OCI-LY3 (cell line): Measurements from ENCODE around the gene LCE1D.
A peak's percentile ranks its signal among the peaks of the same experiment; 100 is the strongest.

Source experiments
- H2AFZ ChIP-seq: fragments of 200-600, 300-600 bp; shearing (Covaris generic); 2 replicates; pipeline ENCODE4 v1.6.0; 2014; ENCODE audit warnings: antibody characterized with exemption, low read depth, low read length
- H3K27ac ChIP-seq: fragments of 200-600, 300-600 bp; sonication (generic); 2 replicates; pipeline ENCODE4 v1.5.1; 2014; ENCODE audit warnings: mild to moderate bottlenecking, low read length, moderate library complexity, mixed read lengths
- H3K27me3 ChIP-seq: fragments of 200-600, 300-600 bp; sonication (generic); 2 replicates; pipeline ENCODE4 v1.6.1; 2014; ENCODE audit warnings: low read depth, low read length, mixed read lengths
- H3K36me3 ChIP-seq: fragments of 200-600, 300-600 bp; sonication (generic); replicated peaks from 2 replicates; pipeline ENCODE3; 2014; ENCODE audit warnings: low read depth, low read length, mixed read lengths
- H3K4me1 ChIP-seq: fragments of 300-600, 200-600 bp; sonication (generic); 2 replicates; pipeline ENCODE4 v1.6.1; 2014; ENCODE audit warnings: low read length, mixed read lengths
- H3K4me2 ChIP-seq: fragments of 200-600, 300-600 bp; sonication (generic); 2 replicates; pipeline ENCODE4 v1.6.1; 2014; ENCODE audit warnings: low read length, mixed read lengths
- H3K4me3 ChIP-seq: fragments of 300-600, 200-600 bp; sonication (generic); 2 replicates; pipeline ENCODE4 v1.5.1; 2014; ENCODE audit warnings: antibody characterized with exemption, mild to moderate bottlenecking, low read length, moderate library complexity
- H3K79me2 ChIP-seq: fragments of 300-600, 200-600 bp; shearing (Covaris generic); 2 replicates; pipeline ENCODE4 v1.6.1; 2014; ENCODE audit warnings: mild to moderate bottlenecking, low read length, mixed read lengths
- H3K9ac ChIP-seq: fragments of 300-600, 200-600 bp; shearing (Covaris generic); 2 replicates; pipeline ENCODE4 v1.6.0; 2014; ENCODE audit warnings: mild to moderate bottlenecking, low read length, moderate library complexity
- H3K9me3 ChIP-seq: fragments of 200-600, 300-600 bp; shearing (Covaris generic); 2 replicates; pipeline ENCODE4 v1.6.1; 2014; ENCODE audit warnings: low read length, mixed read lengths; ENCODE audit not compliant: insufficient read depth
- H4K20me1 ChIP-seq: fragments of 200-600, 300-600 bp; sonication (generic); 2 replicates; pipeline ENCODE4 v1.6.1; 2016; ENCODE audit warnings: low read length, mixed read lengths; ENCODE audit not compliant: insufficient read depth
- CTCF ChIP-seq: fragments of 200-600, 300-600 bp; sonication (generic); IDR thresholded peaks from 2 replicates; pipeline ENCODE4 v1.5.1; 2014; ENCODE audit warnings: antibody characterized with exemption, low read length, low read depth
- EZH2phosphoT487 ChIP-seq: fragments of 200-600 bp; shearing (Covaris generic); IDR thresholded peaks from 2 replicates; pipeline ENCODE4 v1.6.1; 2018; ENCODE audit warnings: antibody characterized with exemption, mixed run types, low read depth

Gene LCE1D

GRCh38 chr1:152811050-152811449 lies 14.5 kb downstream of the LCE1D start:
- Histone ChIP-seq H3K4me3 (no peak overlapping the region), H3K9ac (no peak overlapping the region), H3K27ac (no peak overlapping the region), H3K79me2 (no peaks in the 10 kb centered on the region), H3K4me1 (peaks cover 15% of the 10 kb centered on the region), H3K4me2 (peak overlapping the region; percentile 31; the same call in 1 of the 2 replicates), H4K20me1 (no peaks in the 10 kb centered on the region), H2AFZ (no peak overlapping the region), H3K9me3 (no peaks in the 10 kb centered on the region), H3K36me3 (no peaks in the 10 kb centered on the region), H3K27me3 (peaks cover 45% of the 10 kb centered on the region)
- no peak for TF ChIP-seq EZH2phosphoT487
- no peak for TF ChIP-seq CTCF

- Histone ChIP-seq H4K20me1 (no peaks in the 10 kb centered on the region), H3K27me3 (peaks cover 47% of the 10 kb centered on the region), H3K4me3 (no peak within 1 kb of the TSS), H3K4me1 (peaks cover 15% of the 10 kb centered on the region), H3K27ac (no peak within 1 kb of the TSS), H3K36me3 (no peaks in the 10 kb centered on the region), H3K9ac (no peak within 1 kb of the TSS), H3K9me3 (no peaks in the 10 kb centered on the region), H3K79me2 (no peaks in the 10 kb centered on the region), H3K4me2 (peak within 1 kb of the TSS; percentile 31; the same call in 1 of the 2 replicates), H2AFZ (no peak within 1 kb of the TSS)
- no peak for TF ChIP-seq EZH2phosphoT487
- no peak for TF ChIP-seq CTCF
Measured at GRCh38 chr1:152811671-152812070, 15.2 kb downstream of the LCE1D start, which contains the start of gene LCE1B. TSS of gene LCE1B (plus strand) at chr1:152811971. CDS start at chr1:152812447, 476 bp downstream.

GRCh38 chr1:152817309-152817708 lies 20.8 kb downstream of the LCE1D start:
- Histone ChIP-seq H3K27ac (no peak overlapping the region), H3K4me2 (no peak overlapping the region), H3K9ac (no peak overlapping the region), H4K20me1 (no peaks in the 10 kb centered on the region), H3K4me1 (peaks cover 7% of the 10 kb centered on the region), H3K79me2 (no peaks in the 10 kb centered on the region), H3K27me3 (peaks cover 25% of the 10 kb centered on the region), H3K36me3 (no peaks in the 10 kb centered on the region), H2AFZ (no peak overlapping the region), H3K9me3 (no peaks in the 10 kb centered on the region), H3K4me3 (no peak overlapping the region)
- no peak for TF ChIP-seq EZH2phosphoT487

- Histone ChIP-seq H3K9ac (no peak overlapping the region), H4K20me1 (no peaks in the 10 kb centered on the region), H3K27me3 (peaks cover 51% of the 10 kb centered on the region), H3K4me3 (no peak overlapping the region), H3K4me1 (peaks cover 7% of the 10 kb centered on the region), H3K9me3 (no peaks in the 10 kb centered on the region), H3K79me2 (no peaks in the 10 kb centered on the region), H3K36me3 (no peaks in the 10 kb centered on the region), H3K4me2 (no peak overlapping the region), H2AFZ (no peak overlapping the region), H3K27ac (no peak overlapping the region)
- TF ChIP-seq CTCF (no peak), EZH2phosphoT487 (no peak)
Measured at GRCh38 chr1:152823294-152823693, 26.8 kb downstream of the LCE1D start.

- Histone ChIP-seq H3K79me2 (no peaks in the 10 kb centered on the region), H2AFZ (no peak overlapping the region), H3K9ac (no peak overlapping the region), H3K27ac (no peak overlapping the region), H3K9me3 (no peaks in the 10 kb centered on the region), H3K4me1 (peaks cover 7% of the 10 kb centered on the region), H3K27me3 (peaks cover 55% of the 10 kb centered on the region), H3K36me3 (no peaks in the 10 kb centered on the region), H3K4me2 (no peak overlapping the region), H3K4me3 (no peak overlapping the region), H4K20me1 (no peaks in the 10 kb centered on the region)
- TF ChIP-seq EZH2phosphoT487 (no peak), CTCF (no peak)
Measured at GRCh38 chr1:152824964-152825363, 28.4 kb downstream of the LCE1D start.
